Fibroblast of mammary gland (primary cell): ENCODE data around the gene CDK4.

Source experiments
- DNase-seq: peaks from one replicate; pipeline ENCODE4 v3.0.0-alpha.2; 2010; ENCODE audit warnings: low read depth
- H3K4me3 ChIP-seq: 2 replicates; pipeline ENCODE4 v1.5.1; 2011; ENCODE audit warnings: low read depth, mild to moderate bottlenecking, low read length, moderate library complexity; ENCODE audit not compliant: control insufficient read depth
- CTCF ChIP-seq: conservative IDR thresholded peaks from 2 replicates; pipeline ENCODE4 v1.5.1; 2011; ENCODE audit warnings: low read depth, low read length, inconsistent platforms; ENCODE audit not compliant: control insufficient read depth, insufficient read depth

CDK4 gene

GRCh38 chr12:57734591-57734990 is 17.5 kb downstream of the CDK4 start:
- TF ChIP-seq CTCF = no peak
- no peak for DNase-seq
- no peak overlapping the region for H3K4me3 ChIP-seq

DNA sequence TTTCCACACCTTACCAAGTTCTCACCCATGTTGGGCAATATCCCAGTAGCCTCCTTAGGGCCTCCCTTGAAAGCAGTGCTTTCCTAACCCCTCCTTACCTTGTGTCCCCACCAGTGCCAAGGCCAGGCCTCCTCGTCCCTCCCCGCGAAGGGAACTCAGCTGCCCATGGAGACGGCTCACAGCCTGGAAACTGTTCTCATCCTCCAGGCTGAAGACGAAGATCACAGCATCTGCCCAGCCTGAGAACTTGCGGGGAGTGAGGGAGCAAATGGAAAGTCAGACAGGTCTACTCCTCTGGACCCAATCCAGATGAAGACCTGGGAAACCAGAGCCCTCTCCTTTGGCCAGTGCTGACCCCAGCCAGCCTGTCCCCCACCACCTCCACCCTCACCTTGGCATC is 18.2 kb downstream of the CDK4 start:
- no peak for DNase-seq
- H3K4me3 ChIP-seq = no peak overlapping the region
- TF ChIP-seq CTCF = no peak

- H3K4me3 ChIP-seq = no peak overlapping the region
- DNase-seq = no peak
- no peak for TF ChIP-seq CTCF
These were observed 19.1 kb downstream of the CDK4 start for GRCh38 chr12:57732726-57733593.

- no peak for TF ChIP-seq CTCF
- no peak overlapping the region for H3K4me3 ChIP-seq
- no peak for DNase-seq
These were observed 19.8 kb downstream of the CDK4 start for GRCh38 chr12:57732270-57732669.

DNA sequence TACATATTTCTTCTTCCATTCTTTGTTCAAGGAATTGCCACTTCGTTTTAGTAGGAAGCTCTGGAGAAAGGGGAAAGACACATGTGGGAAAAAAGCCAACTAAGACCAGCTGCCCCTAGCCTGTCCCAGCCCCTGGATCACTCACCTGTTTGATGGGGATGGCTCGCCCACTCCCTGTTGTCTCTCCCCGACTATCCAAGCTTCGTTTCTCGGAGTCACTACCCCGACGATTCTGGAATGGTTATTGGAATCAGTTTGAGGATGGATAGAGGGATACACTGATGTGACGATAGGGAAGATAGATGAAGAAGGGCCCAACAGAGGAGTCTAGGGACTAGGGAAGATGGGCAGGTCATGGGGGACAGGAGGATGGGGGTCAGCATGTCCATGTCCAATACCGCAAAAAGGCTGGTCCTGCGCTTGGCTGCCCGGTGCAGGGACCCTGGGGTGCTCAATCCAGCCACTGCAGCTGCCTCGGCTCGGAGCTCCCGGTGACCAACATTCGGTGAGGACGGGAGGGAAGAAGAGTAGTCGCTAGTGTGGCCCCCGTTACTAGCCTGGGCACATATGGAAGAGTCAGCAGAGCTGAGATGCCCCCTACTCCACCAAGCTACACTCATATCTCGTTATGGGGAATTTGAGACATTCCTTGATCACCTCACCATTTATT is 20.6 kb downstream of the CDK4 start:
- TF ChIP-seq CTCF = no peak
- no peak overlapping the region for H3K4me3 ChIP-seq
- no peak for DNase-seq

DNA sequence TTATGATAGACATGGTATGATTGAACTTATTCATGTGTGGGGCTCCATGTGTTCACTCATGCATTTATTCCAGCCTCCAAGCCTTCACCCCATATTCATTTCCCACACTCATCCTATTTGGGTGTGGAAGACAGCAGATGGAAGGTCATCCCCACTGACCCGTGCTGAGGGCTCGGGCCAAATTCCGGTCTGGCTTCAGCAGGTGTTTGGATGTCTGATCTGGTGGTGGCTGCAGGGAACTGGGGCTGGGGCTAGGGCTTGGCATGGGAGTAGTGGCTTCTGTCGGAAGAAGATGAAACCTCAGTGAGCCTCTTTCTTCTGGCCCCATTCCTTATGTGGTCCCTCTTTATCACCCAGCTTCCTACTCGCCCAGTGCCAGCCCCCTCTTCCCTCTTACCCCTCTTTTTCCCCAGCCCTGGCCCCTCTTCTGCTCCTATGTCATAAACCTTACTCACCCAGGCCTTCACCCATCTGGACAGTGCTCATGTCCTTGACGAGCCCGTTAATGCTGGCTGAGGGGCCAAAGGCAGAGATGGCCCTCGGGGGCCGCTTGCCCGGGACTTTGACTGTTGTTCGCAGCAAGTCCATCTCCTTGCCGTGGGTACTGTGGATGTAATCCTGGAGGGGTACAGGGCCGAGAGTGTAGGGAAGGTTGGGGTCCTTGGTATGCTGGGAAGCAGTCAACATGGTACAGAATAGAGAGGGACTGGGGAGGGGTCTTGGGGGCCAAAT is 21.6 kb downstream of the CDK4 start:
- no peak for DNase-seq
- TF ChIP-seq CTCF = no peak
- H3K4me3 ChIP-seq = no peak overlapping the region
